HPDE6-E6E7 (cell line): ENCODE results near the gene RASSF10.

Experiments
- DNase-seq: peaks from one replicate; pipeline ENCODE4 v3.0.0; 2011; ENCODE audit warnings: missing footprints; ENCODE audit errors: extremely low spot score

RASSF10 gene

GRCh38 chr11:13055200-13055599 is 46.1 kb downstream of the RASSF10 start:
- DNase-seq = no peak

DNA sequence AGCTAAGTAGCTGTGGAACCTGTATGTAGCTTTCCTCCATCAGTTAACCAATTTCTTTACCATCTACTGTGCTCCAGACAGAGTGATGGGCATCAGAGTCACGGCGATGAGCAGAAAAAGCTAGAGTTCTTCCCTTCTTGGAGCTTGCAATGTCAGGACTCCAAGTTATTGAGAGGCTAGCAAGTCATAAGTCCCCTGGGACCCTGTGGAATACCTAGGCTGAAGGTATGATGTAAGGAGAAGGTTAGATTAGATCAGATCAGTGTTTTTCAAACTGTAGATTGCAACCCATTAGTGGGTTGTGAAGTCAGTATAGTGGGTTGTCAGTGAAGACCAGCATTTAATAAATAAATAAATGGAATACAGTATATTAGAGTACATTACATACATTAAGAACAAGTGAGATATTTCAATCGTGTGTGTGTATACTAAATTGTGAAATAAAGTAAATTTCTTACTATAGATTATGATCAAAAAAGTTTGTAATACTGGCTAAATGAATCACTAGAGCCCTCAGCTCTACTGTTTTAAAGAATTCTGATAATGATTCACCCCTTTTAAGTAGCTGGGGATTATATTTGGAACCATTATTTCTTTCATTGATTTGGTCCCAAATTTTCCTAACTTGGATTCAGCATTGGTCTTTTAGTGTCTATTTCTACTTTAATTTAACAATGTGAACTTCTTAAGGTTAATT is 52.3 kb downstream of the RASSF10 start:
- DNase-seq = no peak
